HEK293 (cell line): ENCODE measurements around the gene HOXB9.

Source experiments
- ZNF248 ChIP-seq: fragments of 450-650 bp; formaldehyde crosslinking; IDR thresholded peaks from 2 replicates; pipeline ENCODE4 v1.5.1; 2017; ENCODE audit warnings: missing biosample characterization, missing genetic modification characterization
- ZNF292 ChIP-seq: fragments of 450-650 bp; formaldehyde crosslinking; IDR thresholded peaks from 2 replicates; pipeline ENCODE4 v1.5.1; 2016; ENCODE audit warnings: low read depth, missing biosample characterization, missing genetic modification characterization, borderline replicate concordance

- TF ChIP-seq ZNF248 (tag by site-specific recombination), result no peak
- no peak for TF ChIP-seq ZNF292 (tag by site-specific recombination)
These were observed 34.1 kb downstream of the HOXB9 start for GRCh38 chr17:48592057-48592514.
